ENCODE measurements around the gene IGLL5.
"Not testable (repeated sequence)": the region's sequence is repeated elsewhere in the genome, so short reads cannot be mapped to it uniquely, and the experiment has no call there.

IGLL5 gene

GRCh38 chr22:22884010-22884887 lies 3.4 kb upstream of the IGLL5 start:
- peak; percentile 60 for DNase-seq (ENCODE audit: low read depth)

DNA sequence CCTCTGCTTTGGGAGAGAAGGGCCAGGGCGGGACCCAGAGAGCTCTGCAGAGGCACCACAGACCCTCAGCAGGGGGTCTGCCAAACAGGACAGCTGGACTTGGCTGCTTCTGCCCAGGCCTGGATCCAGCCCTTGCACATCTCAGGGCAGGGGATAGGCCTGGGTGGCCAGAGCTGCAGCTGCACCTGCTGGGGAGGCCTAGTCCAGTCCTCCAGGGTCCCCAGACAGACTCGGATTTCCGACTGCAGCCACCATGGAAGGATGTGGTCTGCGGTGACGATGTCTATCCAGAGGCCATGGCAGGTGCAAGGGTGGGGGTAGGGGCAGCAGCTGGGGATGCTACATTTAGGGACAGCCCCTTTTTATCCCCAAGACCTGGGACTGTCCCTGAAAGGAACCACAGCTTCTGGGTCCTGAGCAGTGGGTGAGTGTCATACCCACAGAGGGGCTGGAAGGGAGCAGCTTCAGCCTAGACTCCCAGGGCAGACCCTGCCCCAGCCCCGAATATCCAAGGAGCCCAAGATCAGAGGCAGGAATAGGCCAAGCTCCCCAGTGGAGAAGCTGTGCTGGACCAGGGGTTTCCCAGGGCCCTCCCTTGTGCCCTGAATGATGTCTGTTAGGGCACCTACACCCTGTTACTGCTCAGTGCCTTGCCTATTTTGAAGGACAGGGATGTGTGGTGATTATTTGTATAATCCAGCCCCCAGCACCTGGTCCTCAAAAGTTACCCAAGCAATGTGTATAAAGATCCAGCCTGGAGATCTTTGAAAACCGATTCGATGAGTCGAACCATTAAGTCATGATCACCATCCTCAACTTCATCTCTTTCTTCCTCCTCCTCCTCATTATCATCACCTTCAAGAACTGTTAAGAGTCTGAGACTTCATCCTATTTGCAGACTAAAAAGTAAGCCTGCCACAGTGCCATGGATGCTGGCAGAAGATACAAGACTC lies 2.5 kb upstream of the IGLL5 start:
- DNase-seq (ENCODE audit: low read depth): no peak

DNA sequence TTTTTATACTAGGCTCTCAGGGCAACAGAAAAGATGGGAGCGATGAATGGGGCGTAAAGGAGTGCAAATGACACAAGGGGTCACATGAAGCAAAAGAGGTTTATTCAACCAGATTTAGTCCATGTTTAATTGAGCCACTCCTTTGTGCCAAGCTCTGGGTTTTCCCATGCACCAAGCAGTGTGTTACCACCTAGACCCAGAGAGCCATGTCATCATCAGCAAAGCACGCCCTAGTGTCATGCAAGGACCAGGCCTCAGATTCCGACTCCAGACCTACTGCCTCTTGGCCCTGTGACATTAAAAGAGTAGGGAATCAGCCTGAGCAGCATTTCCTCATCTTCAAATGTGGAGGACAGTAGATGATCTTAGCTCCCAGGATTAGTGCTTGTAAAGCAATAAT lies 1.1 kb upstream of the IGLL5 start:
- no peak for DNase-seq (ENCODE audit: low read depth)

DNA sequence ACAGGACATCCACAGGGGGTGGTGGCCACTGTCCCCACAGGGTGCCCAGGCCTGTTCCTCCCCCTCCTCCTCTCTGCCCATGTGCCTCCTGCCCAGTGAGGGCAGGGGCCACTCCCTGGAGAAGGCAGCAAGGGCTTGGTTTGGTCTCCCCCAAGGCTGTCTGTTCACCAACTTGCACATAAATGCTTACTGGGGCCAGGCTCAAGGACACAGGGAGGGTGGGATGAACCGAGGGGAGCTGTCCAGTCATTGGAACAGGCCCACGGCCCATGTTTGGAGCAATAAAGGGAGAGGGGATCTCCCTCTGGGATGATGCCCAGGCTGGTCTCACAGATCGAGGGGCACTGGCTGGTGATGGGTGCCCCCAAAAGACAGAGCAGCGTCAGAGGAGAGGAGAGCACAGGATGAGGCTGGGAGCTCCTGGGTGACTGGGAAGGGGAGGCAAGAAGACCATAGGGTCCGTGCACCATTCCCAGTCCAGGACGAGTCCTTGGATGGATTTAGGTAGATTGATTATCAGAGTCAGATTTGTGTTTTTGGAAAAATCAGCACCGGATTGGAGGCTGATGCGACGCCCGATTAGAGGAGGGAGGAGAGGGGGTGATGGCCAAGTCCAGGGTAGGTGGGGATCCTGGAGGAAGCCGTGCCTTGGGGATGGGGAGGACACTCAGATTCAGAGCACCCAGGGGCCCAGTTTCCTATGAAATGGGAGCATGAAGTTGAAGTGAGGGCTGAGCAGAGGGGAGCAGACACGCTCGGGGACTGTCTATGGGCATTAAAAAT lies 1.1 kb downstream of the IGLL5 start:
- no peak for DNase-seq (ENCODE audit: low read depth)

GRCh38 chr22:22890085-22890484 lies 2.5 kb downstream of the IGLL5 start:
- DNase-seq (ENCODE audit: low read depth): no peak

DNA sequence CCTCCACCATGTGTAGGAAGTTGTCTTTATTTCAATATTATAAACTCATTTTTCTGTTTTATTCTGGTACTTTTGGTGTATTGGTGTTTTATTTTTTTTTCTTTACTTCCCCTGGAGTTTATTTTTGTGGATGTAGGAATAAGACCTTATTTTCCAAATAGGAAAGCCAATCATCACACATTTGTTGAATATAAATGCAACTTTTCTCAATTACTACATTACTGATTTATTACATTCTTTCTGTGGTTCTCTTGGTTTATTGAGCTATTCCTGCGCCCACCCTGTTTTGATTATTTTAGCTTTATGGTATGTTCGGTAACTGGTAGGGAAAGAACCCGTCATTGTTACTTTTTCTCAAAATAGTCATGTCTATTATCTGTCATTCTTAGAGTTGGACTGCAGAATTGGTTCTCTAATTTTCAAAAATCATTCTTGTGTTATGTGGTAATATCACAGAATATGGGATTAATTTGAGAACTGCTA lies 3.6 kb downstream of the IGLL5 start:
- no peak for DNase-seq (ENCODE audit: low read depth)

GRCh38 chr22:22892096-22893052 lies 4.8 kb downstream of the IGLL5 start:
- no peak for DNase-seq (ENCODE audit: low read depth)

DNA sequence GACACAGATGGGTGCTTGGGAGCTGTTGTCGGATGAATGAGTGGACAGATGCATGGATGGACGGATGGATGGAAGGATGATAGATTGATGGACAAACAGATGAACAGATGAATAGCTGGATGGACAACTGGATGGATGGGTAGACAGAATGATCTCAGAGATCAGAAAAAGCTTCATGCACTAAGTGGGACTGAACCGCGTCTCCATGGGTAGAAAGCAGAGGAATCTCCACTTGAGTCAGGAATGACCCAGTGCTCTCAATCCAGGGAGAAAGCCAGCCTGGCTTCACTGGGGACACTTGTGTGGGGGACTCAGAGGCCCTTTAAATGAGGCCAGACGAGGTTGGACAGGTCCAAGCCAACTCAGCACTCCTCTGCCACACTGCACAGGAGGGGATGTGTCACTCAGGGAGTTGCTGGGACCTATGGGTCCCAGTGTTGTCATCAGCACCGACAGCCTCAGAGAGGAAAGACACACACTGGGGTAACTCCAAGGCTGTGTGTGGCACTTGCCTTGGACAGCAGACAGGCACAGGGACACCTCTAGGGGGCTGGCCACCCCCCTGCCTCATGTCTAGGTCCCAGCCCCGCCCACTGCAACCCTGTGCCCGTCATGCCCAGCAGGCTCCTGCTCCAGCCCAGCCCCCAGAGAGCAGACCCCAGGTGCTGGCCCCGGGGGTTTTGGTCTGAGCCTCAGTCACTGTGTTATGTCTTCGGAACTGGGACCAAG lies 5.6 kb downstream of the IGLL5 start:
- DNase-seq (ENCODE audit: low read depth): no peak

DNA sequence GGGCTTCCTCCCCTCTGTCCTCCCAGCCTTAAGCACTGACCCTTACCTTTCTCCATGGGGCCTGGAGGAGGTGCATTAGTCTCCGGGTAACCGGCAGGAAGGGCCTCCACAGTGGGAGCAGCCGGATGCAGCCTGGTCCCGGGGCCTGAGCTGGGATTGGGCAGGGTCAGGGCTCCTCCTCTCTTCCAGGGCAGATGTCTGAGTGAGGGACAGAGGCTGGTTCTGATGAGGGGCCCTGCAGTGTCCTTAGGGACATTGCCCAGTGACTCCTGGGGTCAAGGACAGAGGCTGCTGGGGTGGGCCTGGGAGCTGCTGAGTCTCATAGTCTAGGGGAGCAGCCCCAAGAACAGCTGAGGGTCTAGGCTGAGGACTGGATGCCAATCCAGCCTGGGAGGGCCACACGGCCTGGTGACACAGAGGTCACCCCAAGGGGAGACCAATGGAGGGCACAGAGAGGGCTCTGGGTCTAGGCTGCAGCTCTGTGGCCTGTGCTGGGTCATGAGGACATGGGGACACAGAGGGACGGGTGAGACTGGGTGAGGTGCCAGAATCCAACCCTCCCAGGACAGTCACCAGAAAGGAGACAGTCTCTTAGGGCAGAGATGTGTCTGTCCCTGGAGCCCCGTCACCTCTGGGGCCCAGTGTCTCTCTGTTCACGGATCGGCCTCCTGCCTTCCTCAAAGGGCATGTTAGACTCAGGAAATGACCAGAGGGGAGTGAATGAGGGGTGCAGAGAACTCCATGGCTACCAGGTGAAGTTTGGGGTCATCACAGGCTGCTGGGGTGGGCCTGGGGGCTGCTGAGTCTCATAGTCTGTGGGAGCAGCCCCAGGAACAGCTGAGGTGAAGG lies 6.5 kb downstream of the IGLL5 start:
- no peak for DNase-seq (ENCODE audit: low read depth)

DNA sequence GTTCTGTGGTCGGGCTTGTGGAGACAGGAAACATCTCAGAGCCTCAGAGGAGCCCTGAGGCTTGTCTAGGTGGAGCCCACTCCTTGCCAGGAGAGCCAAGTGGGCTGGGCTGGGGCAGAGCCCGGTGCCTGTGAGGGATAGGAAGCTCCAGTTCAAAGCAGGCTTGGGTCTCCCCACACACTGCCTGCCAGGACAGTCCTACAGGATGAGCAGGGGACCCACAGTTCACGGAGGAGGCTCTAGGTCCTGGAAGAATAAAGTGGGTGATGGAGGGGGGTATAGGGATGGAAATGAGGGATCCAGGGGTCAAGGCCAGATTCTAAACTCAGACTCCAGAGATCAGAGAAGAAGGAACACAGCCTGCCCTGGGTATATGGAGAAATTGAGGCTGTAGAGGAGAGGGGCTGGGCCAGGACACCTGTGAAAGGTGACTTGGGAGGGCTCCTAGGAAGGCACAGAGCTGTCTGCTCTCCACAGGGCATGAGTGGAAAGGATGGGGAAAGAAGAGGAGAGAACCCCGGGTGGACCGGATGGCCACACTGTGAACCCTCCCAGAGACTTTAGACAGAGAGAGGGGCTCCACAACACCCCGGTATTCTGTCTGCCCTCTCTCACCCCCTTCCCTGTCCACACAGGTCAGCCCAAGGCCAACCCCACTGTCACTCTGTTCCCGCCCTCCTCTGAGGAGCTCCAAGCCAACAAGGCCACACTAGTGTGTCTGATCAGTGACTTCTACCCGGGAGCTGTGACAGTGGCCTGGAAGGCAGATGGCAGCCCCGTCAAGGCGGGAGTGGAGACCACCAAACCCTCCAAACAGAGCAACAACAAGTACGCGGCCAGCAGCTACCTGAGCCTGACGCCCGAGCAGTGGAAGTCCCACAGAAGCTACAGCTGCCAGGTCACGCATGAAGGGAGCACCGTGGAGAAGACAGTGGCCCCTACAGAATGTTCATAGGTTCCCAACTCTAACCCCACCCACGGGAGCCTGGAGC lies 7.4 kb downstream of the IGLL5 start:
- no peak for DNase-seq (ENCODE audit: low read depth)

DNA sequence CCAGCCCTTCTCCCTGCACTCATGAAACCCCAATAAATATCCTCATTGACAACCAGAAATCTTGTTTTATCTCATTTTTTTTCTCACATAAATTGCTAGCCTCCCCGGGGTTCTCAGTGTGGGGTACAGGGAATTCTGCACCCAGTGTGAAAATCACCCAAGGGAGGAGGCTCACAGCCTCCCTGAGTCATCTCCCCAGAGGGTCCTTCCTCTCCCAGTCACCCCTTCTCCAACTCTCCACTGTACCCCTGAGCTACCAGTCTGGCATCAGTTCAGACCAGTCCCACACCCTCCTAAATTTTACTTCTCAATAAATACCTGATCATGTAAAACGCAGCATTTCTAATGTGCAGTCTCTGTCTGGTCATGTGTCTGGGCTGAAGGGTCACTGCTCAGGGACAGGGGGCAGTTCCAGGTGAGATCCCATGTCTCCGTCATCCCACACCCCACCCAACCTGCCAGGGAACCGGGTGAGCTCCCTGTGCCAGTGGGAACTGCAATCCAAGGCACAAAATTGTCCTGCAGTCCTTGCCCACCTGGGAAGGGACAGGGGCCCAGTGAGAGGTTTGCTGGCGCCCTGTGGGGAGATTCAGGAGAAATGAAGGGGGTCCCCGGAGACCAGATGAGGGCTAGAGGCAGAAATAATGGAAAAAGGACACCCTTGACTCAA lies 8.3 kb downstream of the IGLL5 start:
- DNase-seq (ENCODE audit: low read depth): no peak

DNA sequence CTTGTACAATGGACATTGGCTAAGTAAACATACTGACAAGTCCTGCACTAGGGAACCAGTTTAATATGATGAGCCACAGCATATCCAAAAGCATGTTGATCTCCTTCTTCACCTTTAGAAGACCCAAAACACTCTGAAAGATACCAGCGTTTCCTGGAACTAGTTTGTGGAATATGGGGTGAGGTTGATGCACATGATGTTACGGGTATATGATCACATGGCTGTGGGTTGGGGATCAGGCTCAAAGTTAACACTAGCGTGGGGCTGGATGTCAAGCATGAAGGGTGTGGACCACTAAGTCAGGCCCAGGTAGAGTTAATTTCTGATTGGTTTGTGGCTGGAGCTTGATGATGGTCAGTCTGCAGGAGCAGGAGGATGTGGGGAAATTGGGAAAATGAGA lies 9.0 kb downstream of the IGLL5 start:
- no peak for DNase-seq (ENCODE audit: low read depth)

- DNase-seq (ENCODE audit: low read depth): no peak
Measured at GRCh38 chr22:22897091-22897490, 9.5 kb downstream of the IGLL5 start.

DNA sequence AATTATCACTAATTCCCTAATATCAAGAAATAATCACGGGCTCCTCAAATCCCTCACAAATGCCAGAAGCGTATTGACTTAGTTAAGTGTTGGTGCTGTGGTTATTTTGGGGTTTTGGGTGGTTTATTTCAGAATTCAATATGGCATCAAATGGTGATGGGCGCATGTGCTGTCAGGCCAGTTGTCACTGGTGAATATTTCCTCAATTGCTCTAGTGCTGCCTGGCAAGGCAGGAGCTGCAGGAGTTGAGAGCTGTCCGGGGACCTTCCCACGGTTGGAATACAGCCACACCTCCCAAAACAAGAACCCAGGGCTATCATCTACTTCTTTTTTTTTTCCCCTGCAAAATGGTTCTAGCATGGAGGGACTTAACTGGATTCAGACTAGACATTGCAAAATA lies 10.3 kb downstream of the IGLL5 start:
- no peak for DNase-seq (ENCODE audit: low read depth)

GRCh38 chr22:22898411-22898950 lies 10.9 kb downstream of the IGLL5 start:
- DNase-seq (ENCODE audit: low read depth): not testable (repeated sequence)

DNA sequence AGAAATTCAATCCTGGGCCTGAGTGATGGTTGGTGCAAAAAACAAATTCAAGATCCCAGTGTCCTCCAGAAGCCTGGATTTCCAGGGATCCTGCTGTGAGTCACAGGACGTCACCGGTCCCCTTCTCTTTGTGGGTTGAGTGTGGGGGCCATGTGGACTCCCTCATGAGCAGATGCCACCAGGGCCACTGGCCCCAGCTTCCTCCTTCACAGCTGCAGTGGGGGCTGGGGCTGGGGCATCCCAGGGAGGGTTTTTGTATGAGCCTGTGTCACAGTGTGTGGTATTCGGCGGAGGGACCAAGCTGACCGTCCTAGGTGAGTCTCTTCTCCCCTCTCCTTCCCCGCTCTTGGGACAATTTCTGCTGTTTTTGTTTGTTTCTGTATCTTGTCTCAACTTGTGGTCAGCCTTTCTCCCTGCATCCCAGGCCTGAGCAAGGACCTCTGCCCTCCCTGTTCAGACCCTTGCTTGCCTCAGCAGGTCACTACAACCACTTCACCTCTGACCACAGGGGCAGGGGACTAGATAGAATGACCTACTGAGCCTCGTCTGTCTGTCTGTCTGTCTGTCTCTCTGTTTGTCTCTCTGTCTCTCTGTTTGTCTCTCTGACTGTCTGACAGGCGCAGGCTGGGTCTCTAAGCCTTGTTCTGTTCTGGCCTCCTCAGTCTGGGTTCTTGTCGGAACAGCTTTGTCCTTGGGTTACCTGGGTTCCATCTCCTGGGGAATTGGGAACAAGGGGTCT lies 11.9 kb downstream of the IGLL5 start:
- DNase-seq (ENCODE audit: low read depth): not testable (repeated sequence)
